Hematopoietic multipotent progenitor cell treated with erythropoietin and hydrocortisone succinate and interleukin-3 and kit ligand, for 17 days (in vitro differentiated cells): ENCODE data around the gene DONSON.
A peak's percentile ranks its signal among the peaks of the same experiment; 100 is the strongest.

Experiments used
- DNase-seq: peaks from one replicate; pipeline ENCODE4 v3.0.0-alpha.2; 2015; ENCODE audit warnings: low spot score

The DONSON gene

DNA sequence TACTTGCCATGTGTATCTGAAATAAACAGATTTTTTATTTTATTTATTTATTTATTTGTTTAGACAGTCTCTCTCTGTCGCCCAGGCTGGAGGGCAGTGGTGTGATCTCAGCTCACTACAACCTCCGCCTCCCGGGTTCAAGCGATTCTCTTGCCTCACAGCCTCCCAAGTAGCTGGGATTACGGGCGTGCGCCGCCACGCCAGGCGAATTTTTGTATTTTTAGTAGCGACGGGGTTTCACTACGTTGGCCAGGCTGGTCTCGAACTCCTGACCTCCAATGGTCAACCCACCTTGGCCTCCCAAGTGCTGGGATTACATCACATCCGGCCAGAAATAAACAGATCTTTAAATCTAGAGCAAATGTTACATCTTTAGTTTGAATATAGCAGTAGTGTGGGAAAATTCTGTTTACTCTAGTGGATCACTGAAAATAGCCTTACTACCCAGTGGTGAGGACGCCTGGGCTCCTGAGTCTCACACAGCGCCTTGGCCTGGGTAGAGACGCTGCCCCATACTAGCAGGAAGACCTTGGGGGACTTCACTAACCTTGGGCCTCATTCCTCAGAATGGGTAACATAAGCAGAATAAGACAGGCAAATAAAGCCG lies 47.3 kb downstream of the DONSON start:
- DNase-seq = peak; percentile 57

DNA sequence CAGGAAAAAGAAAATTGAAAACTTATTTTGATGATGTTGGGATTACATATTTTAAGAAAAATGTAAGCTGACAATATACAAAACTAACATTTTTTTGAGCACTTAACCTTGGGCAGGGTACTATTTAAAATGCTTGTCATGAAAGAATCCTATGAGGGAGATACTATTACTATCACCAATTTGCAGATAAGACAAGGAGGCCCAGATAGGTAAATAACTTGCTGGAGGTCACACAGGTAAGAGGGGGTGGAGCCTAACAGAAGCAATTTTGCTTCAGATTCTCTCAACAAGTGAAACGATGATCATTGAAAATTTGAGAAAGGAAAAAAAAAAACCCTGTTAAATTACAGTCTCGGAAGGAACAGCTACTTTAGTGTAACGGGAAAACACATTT lies 47.8 kb downstream of the DONSON start:
- peak; percentile 36 for DNase-seq

DNA sequence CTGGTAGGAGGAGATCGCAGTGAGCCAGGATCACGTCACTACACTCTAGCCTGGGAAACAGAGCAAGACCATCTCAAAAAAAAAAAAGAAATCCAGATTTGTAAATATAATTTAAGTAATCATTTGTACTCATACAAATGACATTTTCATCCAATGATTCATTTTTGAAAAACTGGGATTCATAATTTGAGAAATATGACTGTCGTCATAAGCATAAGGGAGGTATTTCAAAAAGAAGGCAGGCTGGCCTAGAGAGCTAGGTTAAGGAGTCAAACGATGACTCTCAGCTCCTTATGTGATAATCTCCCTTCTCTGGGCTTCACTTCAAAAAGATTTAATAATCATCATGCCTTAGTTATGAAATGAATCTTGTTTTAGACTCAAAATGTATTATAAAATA lies 48.9 kb downstream of the DONSON start:
- no peak for DNase-seq

DNA sequence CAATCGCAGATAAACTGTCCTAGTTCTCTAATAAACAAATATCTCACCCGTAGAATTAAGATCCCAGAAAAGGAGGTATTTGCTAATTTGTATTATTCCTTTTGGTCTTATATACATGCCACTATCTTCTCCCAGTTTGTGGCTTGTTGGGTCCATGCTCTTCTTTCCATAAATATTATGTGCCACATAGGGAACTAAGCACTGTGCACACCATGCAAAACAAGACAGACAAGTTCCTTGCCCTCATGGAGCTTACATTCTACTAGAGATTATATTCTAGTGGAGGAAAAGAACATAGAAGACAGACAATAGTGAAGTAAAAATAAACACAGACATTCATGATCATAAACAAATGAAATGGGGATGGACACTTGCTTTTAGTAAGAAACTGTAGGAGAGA lies 51.3 kb downstream of the DONSON start:
- no peak for DNase-seq

DNA sequence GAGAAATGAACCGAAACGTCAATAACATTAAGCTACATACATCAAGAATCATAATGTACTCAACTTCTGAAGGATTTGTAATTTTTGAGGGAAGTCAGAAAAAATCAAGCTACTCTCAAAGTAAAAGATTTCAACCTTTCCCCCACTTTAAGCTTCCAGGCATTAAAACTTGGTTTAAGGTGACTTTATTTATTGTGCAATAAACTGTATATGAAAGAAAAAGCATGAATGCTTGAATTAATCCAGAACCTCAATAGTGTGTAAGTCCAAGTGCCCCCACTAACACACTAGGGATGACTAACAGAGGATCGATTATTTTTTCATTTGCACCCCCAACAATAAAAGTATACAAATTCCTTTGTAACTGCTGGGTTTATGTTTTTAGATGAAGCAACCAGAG lies 57.5 kb downstream of the DONSON start:
- DNase-seq = no peak
